Choroid plexus epithelial cell (primary cell): Measurements from ENCODE around the gene TMA16.
A peak's percentile ranks its signal among the peaks of the same experiment; 100 is the strongest.

Experiments used
- DNase-seq: peaks from one replicate; pipeline ENCODE4 v3.0.0-alpha.2; 2010; ENCODE audit warnings: low read depth
- H3K4me3 ChIP-seq: 2 replicates; pipeline ENCODE4 v1.5.1; 2011; ENCODE audit warnings: low read depth, mild to moderate bottlenecking, control low read depth, low read length, moderate library complexity
- CTCF ChIP-seq: conservative IDR thresholded peaks from 2 replicates; pipeline ENCODE4 v1.5.1; 2011; ENCODE audit warnings: low read depth, mild to moderate bottlenecking, control low read depth, inconsistent platforms, low read length, moderate library complexity

TMA16 gene

GRCh38 chr4:163486321-163486720, 8.2 kb upstream of the TMA16 start:
- no peak for TF ChIP-seq CTCF
- no peak overlapping the region for H3K4me3 ChIP-seq
- DNase-seq = no peak

GRCh38 chr4:163489929-163490328, 4.6 kb upstream of the TMA16 start:
- TF ChIP-seq CTCF = no peak
- H3K4me3 ChIP-seq = no peak overlapping the region
- DNase-seq = no peak

GRCh38 chr4:163492951-163493504, 1.5 kb upstream of the TMA16 start:
- no peak for TF ChIP-seq CTCF
- peak; percentile 24 for DNase-seq
- no peak overlapping the region for H3K4me3 ChIP-seq

- DNase-seq = no peak
- H3K4me3 ChIP-seq = peak overlapping the region; percentile 92
- no peak for TF ChIP-seq CTCF
Measured at GRCh38 chr4:163493643-163494359, 689 bp upstream of the TMA16 start.

- DNase-seq = no peak
- H3K4me3 ChIP-seq = peak overlapping the region; percentile 92
- no peak for TF ChIP-seq CTCF
Measured at GRCh38 chr4:163495900-163496299, 1.4 kb downstream of the TMA16 start.

- DNase-seq = no peak
- no peak for TF ChIP-seq CTCF
- no peak overlapping the region for H3K4me3 ChIP-seq
Measured at GRCh38 chr4:163500586-163500985, 6.1 kb downstream of the TMA16 start.

- peak; percentile 75 for DNase-seq
- no peak for TF ChIP-seq CTCF
- H3K4me3 ChIP-seq = no peak overlapping the region
Measured at GRCh38 chr4:163505374-163505773, 10.9 kb downstream of the TMA16 start.
